Umbilical cord (tissue), 2 donors: ENCODE results near the gene HNF4A. TPM values are rescaled to one million over a fixed set of nuclear protein-coding genes. Genes with fewer than 3 reads are reported as not detected.

Experiments used
- DNase-seq: peaks from one replicate; pipeline ENCODE4 v3.0.0-alpha.2; 2015; ENCODE audit warnings: low spot score
- total RNA-seq: library from RNA; depleted of rRNA; stranded (reverse); fragments of >200 nt; gene quantifications from one replicate; pipeline ENCODE4 v1.2.3, GENCODE V29; 2014; ENCODE audit warnings: low replicate concordance; ENCODE audit not compliant: insufficient read depth

Gene HNF4A
- total RNA-seq, 1 donor from 2014 or later, result 2.2 TPM

- no peak for DNase-seq
These were observed 36.7 kb downstream of the HNF4A start for GRCh38 chr20:44392088-44392775.

GRCh38 chr20:44392776-44393607, 37.5 kb downstream of the HNF4A start:
- DNase-seq, result no peak

GRCh38 chr20:44393608-44394451, 38.3 kb downstream of the HNF4A start:
- DNase-seq, result no peak

- DNase-seq, result no peak
These were observed 38.9 kb downstream of the HNF4A start for GRCh38 chr20:44394452-44394701.

GRCh38 chr20:44394702-44395460, 39.4 kb downstream of the HNF4A start:
- DNase-seq, result no peak

- no peak for DNase-seq
These were observed 40.2 kb downstream of the HNF4A start for GRCh38 chr20:44395461-44396340.

GRCh38 chr20:44396369-44397130, 41.1 kb downstream of the HNF4A start:
- no peak for DNase-seq

- DNase-seq, result no peak
These were observed 42.8 kb downstream of the HNF4A start for GRCh38 chr20:44398335-44398734.

- no peak for DNase-seq
These were observed 43.9 kb downstream of the HNF4A start for GRCh38 chr20:44399446-44399845.

- no peak for DNase-seq
These were observed 45.1 kb downstream of the HNF4A start for GRCh38 chr20:44400671-44400969.

- DNase-seq, result no peak
These were observed 45.7 kb downstream of the HNF4A start for GRCh38 chr20:44400970-44401769.

- no peak for DNase-seq
These were observed 46.4 kb downstream of the HNF4A start for GRCh38 chr20:44401770-44402390.

GRCh38 chr20:44402391-44403193, 47.1 kb downstream of the HNF4A start:
- DNase-seq, result no peak

GRCh38 chr20:44403194-44404112, 48.0 kb downstream of the HNF4A start:
- DNase-seq, result no peak

- no peak for DNase-seq
These were observed 49.0 kb downstream of the HNF4A start for GRCh38 chr20:44404204-44405181.

GRCh38 chr20:44405257-44405656, 49.8 kb downstream of the HNF4A start:
- DNase-seq, result no peak
